Measurements from ENCODE around the gene TFAP2E. TPM values are rescaled to one million over a fixed set of nuclear protein-coding genes. Genes with fewer than 3 reads are reported as not detected.

Gene TFAP2E
- total RNA-seq (not detected), polyA plus RNA-seq (under 1 TPM; 0.04 to 0.12 (median 0.06) TPM)
- long read RNA-seq, donor 1: 0 reads
- long read RNA-seq, donor 2: 0 reads

DNA sequence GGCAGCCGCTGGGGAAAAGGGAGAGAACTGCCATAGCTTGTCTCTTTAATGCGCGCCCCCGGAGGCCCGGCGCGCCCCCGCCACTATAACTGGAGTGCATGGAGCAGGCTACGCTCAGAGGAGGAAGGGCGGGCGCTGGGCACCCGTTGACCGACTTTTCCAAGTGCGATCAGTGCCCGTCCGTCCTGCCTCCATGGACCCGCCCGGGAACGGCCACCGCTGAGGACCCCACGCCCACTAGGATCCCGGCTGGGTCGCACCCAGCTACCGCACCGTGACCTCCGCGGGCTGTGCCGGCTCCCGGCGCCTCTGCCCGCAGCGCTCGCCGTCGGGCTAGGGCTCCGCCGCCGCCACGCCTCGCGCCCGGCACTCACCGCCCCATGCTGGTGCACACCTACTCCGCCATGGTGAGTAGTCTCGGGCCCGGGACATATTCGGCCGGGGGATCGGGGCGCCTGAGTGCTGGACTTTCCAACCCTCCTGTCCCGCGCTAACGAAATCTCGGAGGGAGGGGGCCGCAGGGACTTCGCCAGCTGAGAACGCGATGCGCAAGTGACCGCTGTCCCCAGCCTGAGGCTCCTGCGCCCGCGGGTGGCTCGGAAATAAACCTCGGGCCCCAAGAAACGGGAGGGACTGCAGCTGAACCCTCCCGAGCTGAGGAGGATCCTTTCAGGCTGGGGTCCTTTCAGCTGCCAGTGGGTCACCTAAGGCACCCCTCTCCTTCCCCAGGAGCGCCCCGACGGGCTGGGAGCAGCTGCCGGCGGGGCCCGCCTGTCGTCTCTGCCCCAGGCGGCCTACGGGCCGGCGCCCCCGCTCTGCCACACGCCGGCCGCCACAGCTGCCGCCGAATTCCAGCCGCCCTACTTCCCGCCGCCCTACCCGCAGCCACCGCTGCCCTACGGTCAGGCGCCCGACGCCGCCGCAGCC, at the start of gene TFAP2E:
TSS of gene TFAP2E (plus strand) at position 117 of the 927 bp plus-strand sequence. CDS start at position 381, 264 bp downstream.
- Histone ChIP-seq H3K4me3 (peak within 1 kb of the TSS; percentile 60), H3K27ac (no peak within 1 kb of the TSS), H3K27me3 (ENCODE audit: insufficient read depth in 3 of 3, low read length in 2 of 3) (peaks cover 0 to 87% (median 36%) of the 10 kb centered on the region in 3 donors), H3K4me1 (peaks cover 11% of the 10 kb centered on the region), H3K9me3 (no peaks in the 10 kb centered on the region), H3K36me3 (ENCODE audit: insufficient read depth in 1 of 2, low read depth in 1 of 2) (no peaks in the 10 kb centered on the region)
- ATAC-seq (peak; percentile 21 to 43 (median 32)), DNase-seq (peak in 1 of 2 donors; percentile 36)
- WGBS, 3 donors: 4 to 8% (median 6%) methylated on average over 63 to 95 of the region's 95 CpGs
- TF ChIP-seq, protein P1, sequence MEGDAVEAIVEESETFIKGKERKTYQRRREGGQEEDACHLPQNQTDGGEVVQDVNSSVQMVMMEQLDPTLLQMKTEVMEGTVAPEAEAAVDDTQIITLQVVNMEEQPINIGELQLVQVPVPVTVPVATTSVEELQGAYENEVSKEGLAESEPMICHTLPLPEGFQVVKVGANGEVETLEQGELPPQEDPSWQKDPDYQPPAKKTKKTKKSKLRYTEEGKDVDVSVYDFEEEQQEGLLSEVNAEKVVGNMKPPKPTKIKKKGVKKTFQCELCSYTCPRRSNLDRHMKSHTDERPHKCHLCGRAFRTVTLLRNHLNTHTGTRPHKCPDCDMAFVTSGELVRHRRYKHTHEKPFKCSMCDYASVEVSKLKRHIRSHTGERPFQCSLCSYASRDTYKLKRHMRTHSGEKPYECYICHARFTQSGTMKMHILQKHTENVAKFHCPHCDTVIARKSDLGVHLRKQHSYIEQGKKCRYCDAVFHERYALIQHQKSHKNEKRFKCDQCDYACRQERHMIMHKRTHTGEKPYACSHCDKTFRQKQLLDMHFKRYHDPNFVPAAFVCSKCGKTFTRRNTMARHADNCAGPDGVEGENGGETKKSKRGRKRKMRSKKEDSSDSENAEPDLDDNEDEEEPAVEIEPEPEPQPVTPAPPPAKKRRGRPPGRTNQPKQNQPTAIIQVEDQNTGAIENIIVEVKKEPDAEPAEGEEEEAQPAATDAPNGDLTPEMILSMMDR (IDR thresholded peaks at IDR 0.05): no peak
- intact Hi-C loops (cut with DNase I): loop anchor here in 1 of 2 donors (2.0 kb wide), 1 partner anchor 145 kb away; the partner anchor contains the start of gene C1orf216

DNA sequence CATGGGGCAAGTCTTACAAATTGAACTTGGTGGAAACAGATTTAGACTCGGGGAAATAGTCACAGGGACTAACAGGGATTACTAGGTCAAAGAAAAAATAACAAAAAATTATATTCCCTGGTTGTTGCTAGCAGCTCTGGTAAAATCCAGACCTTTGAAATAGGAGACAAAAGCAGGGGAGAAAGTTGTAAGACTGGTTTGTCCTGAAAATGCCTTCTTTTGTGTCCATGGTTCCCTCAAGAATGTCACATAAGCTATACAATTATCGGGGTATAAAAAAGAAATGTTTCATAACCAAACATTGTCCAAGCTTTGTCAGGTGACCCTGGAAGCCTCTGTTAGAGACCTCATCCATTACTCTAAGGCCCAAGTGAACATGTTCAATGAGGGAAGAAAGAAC, 49.0 kb upstream of the TFAP2E start:
- Histone ChIP-seq H3K4me1 (no peaks in the 10 kb centered on the region), H3K27me3 (ENCODE audit: insufficient read depth in 3 of 3, low read length in 2 of 3) (no peaks in the 10 kb centered on the region), H3K9me3 (no peaks in the 10 kb centered on the region), H3K27ac (no peak overlapping the region), H3K36me3 (ENCODE audit: insufficient read depth in 1 of 2, low read depth in 1 of 2) (no peaks in the 10 kb centered on the region), H3K4me3 (no peak overlapping the region)
- TF ChIP-seq, protein P1 (IDR thresholded peaks at IDR 0.05): no peak
- no peak for DNase-seq
- 77 to 86% (median 82%) methylated on average over 2 of the region's 2 CpGs for WGBS, 3 donors
- intact Hi-C loops (cut with DNase I): no loop called here
- ATAC-seq: no peak

DNA sequence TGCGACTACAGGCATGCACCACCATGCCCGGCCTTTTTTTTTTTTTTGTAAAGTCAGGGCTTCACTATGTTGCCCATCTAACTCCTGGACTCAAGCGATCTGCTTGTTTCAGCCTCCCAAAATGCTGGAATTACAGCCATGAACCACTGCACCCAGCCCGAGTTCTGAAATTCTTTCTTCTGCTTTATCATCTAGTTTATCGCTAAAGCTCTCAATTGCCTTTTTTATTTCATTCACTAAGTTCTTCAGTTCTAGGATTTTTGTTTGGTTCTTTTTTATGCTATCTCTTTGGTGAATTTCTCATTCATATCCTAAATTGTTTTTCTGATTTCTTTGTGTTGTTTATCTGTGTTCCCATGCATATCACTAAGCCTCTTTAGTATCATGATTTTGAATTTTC, 42.9 kb upstream of the TFAP2E start:
- intact Hi-C loops (cut with DNase I): no loop called here
- no peak for DNase-seq
- Histone ChIP-seq H3K27ac (no peak overlapping the region), H3K9me3 (no peaks in the 10 kb centered on the region), H3K27me3 (ENCODE audit: insufficient read depth in 3 of 3, low read length in 2 of 3) (no peaks in the 10 kb centered on the region), H3K36me3 (ENCODE audit: insufficient read depth in 1 of 2, low read depth in 1 of 2) (no peaks in the 10 kb centered on the region), H3K4me3 (no peak overlapping the region), H3K4me1 (peaks cover 21% of the 10 kb centered on the region)
- 78 to 80% (median 78%) methylated on average over 5 of the region's 5 CpGs for WGBS, 3 donors
- no peak for ATAC-seq
- TF ChIP-seq, protein P1 (IDR thresholded peaks at IDR 0.05): no peak

DNA sequence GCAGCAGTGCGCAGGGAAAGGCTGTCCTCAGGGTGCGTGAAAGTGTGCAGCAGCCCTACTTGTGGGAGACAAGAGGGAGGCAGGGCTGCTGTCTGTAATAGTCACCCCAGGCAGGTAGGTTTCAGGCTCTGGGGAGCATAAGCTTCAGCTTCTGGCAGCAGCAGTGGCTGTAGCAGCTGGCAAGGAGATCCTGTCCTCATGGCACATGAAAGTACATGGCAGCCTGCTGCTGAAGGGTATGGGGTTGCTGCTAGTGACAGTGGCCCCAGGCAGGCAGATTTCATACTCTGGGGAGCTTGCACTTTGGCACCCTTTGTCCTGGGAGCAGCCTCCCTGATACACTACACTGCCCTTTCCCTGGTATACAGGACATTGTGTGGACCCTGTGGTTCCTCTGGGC, 42.2 kb upstream of the TFAP2E start:
- TF ChIP-seq, protein P1 (IDR thresholded peaks at IDR 0.05): no peak
- Histone ChIP-seq H3K36me3 (ENCODE audit: insufficient read depth in 1 of 2, low read depth in 1 of 2) (no peaks in the 10 kb centered on the region), H3K4me1 (peaks cover 21% of the 10 kb centered on the region), H3K27ac (no peak overlapping the region), H3K4me3 (no peak overlapping the region), H3K27me3 (ENCODE audit: insufficient read depth in 3 of 3, low read length in 2 of 3) (no peaks in the 10 kb centered on the region), H3K9me3 (no peaks in the 10 kb centered on the region)
- ATAC-seq: peak in 2 of 4 donors; percentile 32 to 33
- 91 to 100% (median 100%) methylated on average over 2 of the region's 2 CpGs for WGBS, 3 donors
- intact Hi-C loops (cut with DNase I): no loop called here
- no peak for DNase-seq
